ENCODE measurements around the gene ROR1.

ROR1 gene

GRCh38 chr1:63757334-63757733 lies 16.5 kb upstream of the ROR1 start:
- no peak for TF ChIP-seq CTCF (IDR thresholded peaks at IDR 0.05; ENCODE audit: low read depth, low read length)
- no peak for DNase-seq (ENCODE audit: extremely low read depth, low read depth)

GRCh38 chr1:63758791-63759190 lies 15.0 kb upstream of the ROR1 start:
- DNase-seq (ENCODE audit: extremely low read depth, low read depth) = no peak
- no peak for TF ChIP-seq CTCF (IDR thresholded peaks at IDR 0.05; ENCODE audit: low read depth, low read length)

- DNase-seq (ENCODE audit: extremely low read depth, low read depth) = no peak
- no peak for TF ChIP-seq CTCF (IDR thresholded peaks at IDR 0.05; ENCODE audit: low read depth, low read length)
These were observed 14.0 kb upstream of the ROR1 start for GRCh38 chr1:63759778-63760177.

- TF ChIP-seq CTCF (IDR thresholded peaks at IDR 0.05; ENCODE audit: low read depth, low read length) = no peak
- no peak for DNase-seq (ENCODE audit: extremely low read depth, low read depth)
These were observed 3.4 kb upstream of the ROR1 start for GRCh38 chr1:63770381-63770780.

- TF ChIP-seq CTCF (IDR thresholded peaks at IDR 0.05; ENCODE audit: low read depth, low read length) = no peak
- no peak for DNase-seq (ENCODE audit: extremely low read depth, low read depth)
These were observed 1.6 kb upstream of the ROR1 start for GRCh38 chr1:63772201-63772600.

GRCh38 chr1:63772876-63773275 lies 941 bp upstream of the ROR1 start:
- TF ChIP-seq CTCF (IDR thresholded peaks at IDR 0.05; ENCODE audit: low read depth, low read length) = no peak
- DNase-seq (ENCODE audit: extremely low read depth, low read depth) = no peak

GRCh38 chr1:63773496-63773814 lies 362 bp upstream of the ROR1 start:
- DNase-seq (ENCODE audit: extremely low read depth, low read depth) = no peak
- no peak for TF ChIP-seq CTCF (IDR thresholded peaks at IDR 0.05; ENCODE audit: low read depth, low read length)
